Measurements from ENCODE around the gene ATP11A.

GRCh38 chr13:112828082-112828699 lies 138.4 kb downstream of the ATP11A start:
- TF ChIP-seq CTCF (IDR thresholded peaks at IDR 0.05; ENCODE audit: low read length) (no peak), EZH2phosphoT487 (IDR thresholded peaks at IDR 0.05; ENCODE audit: low read length) (no peak)
